AG04449 (cell line): ENCODE data around the gene NFIX.

Experiments
- CTCF ChIA-PET: fragments of 350-600 bp; formaldehyde crosslinking; extraction: SDS; loops from one replicate; lab custom pipeline; 2021; ENCODE audit warnings: antibody characterized with exemption; lab: Yijun Ruan, JAX
- POLR2A ChIA-PET: fragments of 400-600, 350-600 bp; formaldehyde crosslinking; extraction: SDS; loops from one replicate; lab custom pipeline; 2020; ENCODE audit warnings: antibody characterized with exemption, inconsistent platforms; lab: Yijun Ruan, JAX
- DNase-seq: peaks from one replicate; pipeline ENCODE4 v3.0.0-alpha.2; 2010; ENCODE audit warnings: low read depth, low spot score
- H3K4me3 ChIP-seq: 2 replicates; pipeline ENCODE4 v1.5.1; 2011; ENCODE audit warnings: low read depth, mild to moderate bottlenecking, control low read depth, low read length
- CTCF ChIP-seq: IDR thresholded peaks from one replicate; pipeline ENCODE4 v1.5.1; 2011; ENCODE audit warnings: mild to moderate bottlenecking, moderate library complexity, low read length, control low read depth, inconsistent platforms; ENCODE audit not compliant: insufficient read depth; ENCODE audit errors: missing control alignments

Gene NFIX

GRCh38 chr19:13055213-13056051 lies 60.2 kb downstream of the NFIX start:
- TF ChIP-seq CTCF, result peak; percentile 11
- CTCF ChIA-PET, result interaction anchor here (0.8 to 22.5 kb wide), 9 partner anchors 9 to 90 kb away, joined by 3 to 550 read pairs (median 14); no protein-coding TSS in a partner anchor
- DNase-seq, result peak; percentile 76
- POLR2A ChIA-PET, result interaction anchor here (0.5 to 3.5 kb wide), 13 partner anchors 11 to 340 kb away, joined by 3 to 23 read pairs (median 4); no protein-coding TSS in a partner anchor
- H3K4me3 ChIP-seq, result peak overlapping the region; percentile 38

DNA sequence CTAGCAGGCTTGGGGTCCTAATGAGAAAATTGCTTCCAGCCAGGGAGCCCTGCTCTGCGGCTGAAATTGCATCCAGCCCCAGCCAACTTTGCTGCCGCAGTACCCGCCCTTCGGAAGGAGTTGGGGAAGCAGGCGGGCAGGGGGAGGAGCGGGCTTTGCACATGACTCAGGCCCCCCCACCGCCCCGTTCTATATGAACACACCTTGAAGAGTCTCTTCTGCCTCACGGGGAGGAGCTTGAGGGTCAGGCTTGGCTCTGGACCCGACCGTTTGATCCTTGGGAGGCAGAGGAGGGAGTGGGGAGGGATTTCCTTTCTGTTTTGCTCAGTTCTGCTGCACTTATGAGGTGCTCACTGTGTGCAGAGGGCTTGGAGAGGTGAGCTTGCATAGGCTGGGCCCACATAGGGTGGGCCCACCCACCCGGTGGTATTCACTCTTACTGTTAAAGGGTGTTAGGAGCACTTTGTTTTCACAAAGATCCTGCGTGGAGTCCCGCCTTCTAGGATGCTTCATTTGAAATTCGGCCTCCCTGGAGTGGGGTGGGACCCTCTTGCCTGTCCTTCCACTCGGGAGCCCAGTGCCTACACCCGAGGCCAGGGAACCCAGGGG lies 60.9 kb downstream of the NFIX start:
- peak overlapping the region; percentile 38 for H3K4me3 ChIP-seq
- ChIA-PET CTCF (interaction anchor here (0.8 to 22.5 kb wide), 7 partner anchors 9 to 91 kb away, joined by 3 to 550 read pairs (median 20); no protein-coding TSS in a partner anchor), POLR2A (interaction anchor here (1.4 to 3.5 kb wide), 4 partner anchors 21 to 34 kb away, joined by 4 to 18 read pairs (median 10); no protein-coding TSS in a partner anchor)
- DNase-seq, result no peak
- TF ChIP-seq CTCF, result no peak

DNA sequence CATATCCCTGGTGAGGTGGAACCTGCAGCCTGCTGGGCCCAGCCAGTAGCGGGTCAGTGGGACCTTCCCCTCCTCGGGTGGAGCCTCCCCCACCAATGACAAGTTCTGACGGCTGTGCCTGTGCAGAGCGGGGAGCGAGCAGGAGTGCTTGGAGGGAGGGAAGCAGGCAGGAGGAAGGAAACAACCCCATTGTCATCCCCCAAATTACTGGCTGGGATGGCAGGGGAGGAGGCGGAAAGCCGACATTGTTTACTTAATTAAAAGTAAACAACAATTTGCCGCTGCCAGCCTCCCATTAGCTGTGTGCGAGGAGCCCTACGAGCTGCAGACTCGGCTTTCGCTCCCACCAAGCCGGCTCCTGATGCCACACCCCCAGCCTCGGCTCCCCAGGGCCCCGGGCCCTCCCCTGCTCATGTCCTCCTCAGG lies 61.9 kb downstream of the NFIX start:
- no peak overlapping the region for H3K4me3 ChIP-seq
- TF ChIP-seq CTCF, result no peak
- POLR2A ChIA-PET, result no interaction called here
- DNase-seq, result no peak
- CTCF ChIA-PET, result interaction anchor here (0.8 to 22.5 kb wide), 6 partner anchors 12 to 92 kb away, joined by 3 to 550 read pairs (median 224); no protein-coding TSS in a partner anchor

DNA sequence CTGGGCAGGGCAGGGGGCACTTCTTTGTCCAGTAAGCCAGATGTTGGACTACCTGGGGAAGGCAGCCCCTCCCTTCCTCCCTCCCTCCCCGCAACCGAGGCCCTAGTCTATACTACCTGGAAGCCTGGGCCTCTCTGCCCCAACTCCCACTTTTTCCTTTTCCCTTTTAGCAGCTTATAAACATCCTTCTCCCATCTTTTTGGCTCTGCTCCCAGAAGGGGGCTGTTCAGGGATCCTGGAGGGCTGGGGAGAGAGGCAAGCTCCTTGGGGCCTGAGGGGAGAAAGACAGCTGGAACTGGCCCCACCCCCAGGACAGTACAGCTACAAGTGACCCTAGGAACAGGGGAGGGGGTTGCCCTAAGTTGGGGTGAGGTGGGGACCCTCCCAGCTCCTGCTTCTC lies 62.5 kb downstream of the NFIX start:
- TF ChIP-seq CTCF, result no peak
- DNase-seq, result no peak
- no peak overlapping the region for H3K4me3 ChIP-seq
- CTCF ChIA-PET, result interaction anchor here (0.8 to 22.5 kb wide), 6 partner anchors 24 to 92 kb away, joined by 3 to 550 read pairs (median 224); no protein-coding TSS in a partner anchor
- POLR2A ChIA-PET, result no interaction called here

GRCh38 chr19:13058951-13059660 lies 63.8 kb downstream of the NFIX start:
- peak; percentile 4 for TF ChIP-seq CTCF
- H3K4me3 ChIP-seq, result no peak overlapping the region
- DNase-seq, result no peak
- POLR2A ChIA-PET, result no interaction called here
- CTCF ChIA-PET, result interaction anchor here (1.3 to 22.5 kb wide), 8 partner anchors 9 to 94 kb away, joined by 4 to 550 read pairs (median 57); no protein-coding TSS in a partner anchor
